GM19023 (cell line): Measurements from ENCODE around the gene PALD1.

ENCODE experiments used
- ATAC-seq: cut with Tn5 transposase; IDR thresholded peaks from one replicate; pipeline ENCODE4 v1.9.1; 2021; ENCODE audit warnings: mild to moderate bottlenecking, moderate library complexity; ENCODE audit not compliant: unreplicated experiment

Gene PALD1

GRCh38 chr10:70478191-70479164, at the start of gene PALD1:
TSS of gene PALD1 (plus strand) at chr10:70478767. CDS start at chr10:70525952, 47,185 bp downstream.
- ATAC-seq: no peak

- no peak for ATAC-seq
Measured at GRCh38 chr10:70430493-70431445, 47.8 kb upstream of the PALD1 start.

GRCh38 chr10:70432101-70432500, 46.5 kb upstream of the PALD1 start:
- no peak for ATAC-seq

- no peak for ATAC-seq
Measured at GRCh38 chr10:70432561-70433263, 45.9 kb upstream of the PALD1 start.

- ATAC-seq: no peak
Measured at GRCh38 chr10:70433581-70434280, 44.8 kb upstream of the PALD1 start.

- ATAC-seq: no peak
Measured at GRCh38 chr10:70435241-70436085, 43.1 kb upstream of the PALD1 start.

- ATAC-seq: no peak
Measured at GRCh38 chr10:70437721-70438120, 40.8 kb upstream of the PALD1 start.

- ATAC-seq: no peak
Measured at GRCh38 chr10:70440296-70441160, 38.0 kb upstream of the PALD1 start.

- no peak for ATAC-seq
Measured at GRCh38 chr10:70441161-70441894, 37.2 kb upstream of the PALD1 start, which contains the start of gene NODAL. TSS of gene NODAL (minus strand) at chr10:70441681. CDS start at chr10:70441667, 14 bp downstream.

- ATAC-seq: no peak
Measured at GRCh38 chr10:70441895-70442309, 36.7 kb upstream of the PALD1 start.

- no peak for ATAC-seq
Measured at GRCh38 chr10:70442332-70442988, 36.1 kb upstream of the PALD1 start.

- no peak for ATAC-seq
Measured at GRCh38 chr10:70444744-70445143, 33.8 kb upstream of the PALD1 start.

- ATAC-seq: no peak
Measured at GRCh38 chr10:70445718-70446657, 32.6 kb upstream of the PALD1 start.

- ATAC-seq: no peak
Measured at GRCh38 chr10:70448236-70448635, 30.3 kb upstream of the PALD1 start.

- no peak for ATAC-seq
Measured at GRCh38 chr10:70455213-70455630, 23.3 kb upstream of the PALD1 start.

GRCh38 chr10:70456164-70456563, 22.4 kb upstream of the PALD1 start:
- ATAC-seq: no peak
